GM21576 (cell line): ENCODE results near the gene AATF.

Experiments
- ATAC-seq: cut with Tn5 transposase; IDR thresholded peaks from one replicate; pipeline ENCODE4 v1.9.1; 2021; ENCODE audit warnings: mild to moderate bottlenecking, moderate library complexity; ENCODE audit not compliant: unreplicated experiment

Gene AATF

GRCh38 chr17:37098910-37099664 lies 150.3 kb downstream of the AATF start:
- no peak for ATAC-seq

- ATAC-seq, result no peak
These were observed 151.5 kb downstream of the AATF start for GRCh38 chr17:37100231-37100630.

- ATAC-seq, result no peak
These were observed 152.6 kb downstream of the AATF start for GRCh38 chr17:37101306-37101705.

GRCh38 chr17:37103231-37103630 lies 154.5 kb downstream of the AATF start:
- ATAC-seq, result no peak

- no peak for ATAC-seq
These were observed 157.3 kb downstream of the AATF start for GRCh38 chr17:37106049-37106448.
